Measurements from ENCODE around the gene GALNT14.

GRCh38 chr2:31032475-31032874 lies 105.8 kb downstream of the GALNT14 start:
- TF ChIP-seq CTCF (IDR thresholded peaks at IDR 0.05; ENCODE audit: low read length) = no peak
- no peak for TF ChIP-seq EZH2 (optimal IDR thresholded peaks at IDR 0.05; ENCODE audit: low read depth, low read length)
